ENCODE results near the gene ABI1. TPM values are rescaled to one million over a fixed set of nuclear protein-coding genes. Genes with fewer than 3 reads are reported as not detected.
A peak's percentile ranks its signal among the peaks of the same experiment; 100 is the strongest.

ABI1 gene
- total and polyA plus RNA-seq, 2 of the 13 experiments (the other 11 are each of a cell fraction or from before 2014, with no cell fraction given): 20.9 to 22.9 TPM

DNA sequence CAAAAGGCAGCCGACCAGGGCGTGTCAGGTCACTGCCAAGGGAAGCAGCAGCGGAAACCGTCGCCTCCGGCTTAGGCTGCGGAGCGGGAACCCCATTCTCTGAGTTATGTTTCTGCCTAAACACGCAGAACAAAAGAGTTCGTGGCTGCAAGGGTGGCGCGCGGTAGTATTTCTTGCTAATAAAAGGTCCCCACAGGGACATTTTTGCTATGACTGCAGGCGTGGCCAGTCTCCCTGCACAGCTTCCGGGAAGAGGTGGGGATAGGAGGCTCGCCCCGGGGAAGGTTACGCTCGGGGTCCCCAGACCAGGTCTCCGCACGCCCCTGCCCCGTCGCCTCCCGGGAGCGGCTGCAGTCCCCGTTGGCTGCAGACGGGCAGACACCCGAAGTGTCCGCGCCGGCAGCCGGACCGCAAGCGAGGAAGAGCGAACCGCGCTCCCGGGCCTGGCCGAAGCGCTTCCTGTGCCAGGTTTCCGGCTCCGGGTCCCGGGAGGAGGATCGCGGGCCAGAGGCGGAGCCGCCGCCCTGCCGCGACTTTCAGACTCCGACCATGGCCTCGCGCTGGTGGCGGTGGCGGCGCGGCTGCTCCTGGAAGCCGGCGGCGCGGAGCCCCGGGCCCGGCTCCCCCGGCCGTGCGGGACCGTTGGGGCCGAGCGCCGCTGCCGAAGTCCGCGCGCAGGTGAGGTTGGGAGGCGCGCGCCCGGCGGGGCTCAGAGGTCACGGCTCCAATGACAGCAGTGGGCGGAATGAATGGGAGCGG is 163.4 kb downstream of the ABI1 start, which contains the start of gene PDSS1 (continued):
- TF ChIP-seq ZNF225 (CRISPR knock-in tag; IDR thresholded peaks at IDR 0.05) (peak; percentile 70; the same call in 1 of the 2 replicates), ZBTB38 (CRISPR knock-in tag; IDR thresholded peaks at IDR 0.05) (no peak), MXI1 (IDR thresholded peaks at IDR 0.05; ENCODE audit: borderline replicate concordance, low read depth, low read length) (peak; percentile 97), SRY (CRISPR knock-in tag; IDR thresholded peaks at IDR 0.05) (peak; percentile 89), MAZ (IDR thresholded peaks at IDR 0.05; ENCODE audit: borderline replicate concordance, low read depth, low read length) (no peak), MAZ (CRISPR knock-in tag; IDR thresholded peaks at IDR 0.05; ENCODE audit: low read depth) (no peak), SCMH1 (CRISPR knock-in tag; IDR thresholded peaks at IDR 0.05; ENCODE audit: borderline replicate concordance) (no peak), GATAD2A (CRISPR knock-in tag; IDR thresholded peaks at IDR 0.05) (peak; percentile 5; the same call in 1 of the 2 replicates), ZNF138 (CRISPR knock-in tag; IDR thresholded peaks at IDR 0.05; ENCODE audit: low read depth) (no peak), FLYWCH1 (CRISPR knock-in tag; IDR thresholded peaks at IDR 0.05) (no peak)
- TF ChIP-seq, protein P1, sequence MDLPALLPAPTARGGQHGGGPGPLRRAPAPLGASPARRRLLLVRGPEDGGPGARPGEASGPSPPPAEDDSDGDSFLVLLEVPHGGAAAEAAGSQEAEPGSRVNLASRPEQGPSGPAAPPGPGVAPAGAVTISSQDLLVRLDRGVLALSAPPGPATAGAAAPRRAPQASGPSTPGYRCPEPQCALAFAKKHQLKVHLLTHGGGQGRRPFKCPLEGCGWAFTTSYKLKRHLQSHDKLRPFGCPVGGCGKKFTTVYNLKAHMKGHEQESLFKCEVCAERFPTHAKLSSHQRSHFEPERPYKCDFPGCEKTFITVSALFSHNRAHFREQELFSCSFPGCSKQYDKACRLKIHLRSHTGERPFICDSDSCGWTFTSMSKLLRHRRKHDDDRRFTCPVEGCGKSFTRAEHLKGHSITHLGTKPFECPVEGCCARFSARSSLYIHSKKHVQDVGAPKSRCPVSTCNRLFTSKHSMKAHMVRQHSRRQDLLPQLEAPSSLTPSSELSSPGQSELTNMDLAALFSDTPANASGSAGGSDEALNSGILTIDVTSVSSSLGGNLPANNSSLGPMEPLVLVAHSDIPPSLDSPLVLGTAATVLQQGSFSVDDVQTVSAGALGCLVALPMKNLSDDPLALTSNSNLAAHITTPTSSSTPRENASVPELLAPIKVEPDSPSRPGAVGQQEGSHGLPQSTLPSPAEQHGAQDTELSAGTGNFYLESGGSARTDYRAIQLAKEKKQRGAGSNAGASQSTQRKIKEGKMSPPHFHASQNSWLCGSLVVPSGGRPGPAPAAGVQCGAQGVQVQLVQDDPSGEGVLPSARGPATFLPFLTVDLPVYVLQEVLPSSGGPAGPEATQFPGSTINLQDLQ (CRISPR knock-in tag; IDR thresholded peaks at IDR 0.05): peak; percentile 88; the same call in 1 of the 2 replicates
- TF ChIP-seq, protein P2, sequence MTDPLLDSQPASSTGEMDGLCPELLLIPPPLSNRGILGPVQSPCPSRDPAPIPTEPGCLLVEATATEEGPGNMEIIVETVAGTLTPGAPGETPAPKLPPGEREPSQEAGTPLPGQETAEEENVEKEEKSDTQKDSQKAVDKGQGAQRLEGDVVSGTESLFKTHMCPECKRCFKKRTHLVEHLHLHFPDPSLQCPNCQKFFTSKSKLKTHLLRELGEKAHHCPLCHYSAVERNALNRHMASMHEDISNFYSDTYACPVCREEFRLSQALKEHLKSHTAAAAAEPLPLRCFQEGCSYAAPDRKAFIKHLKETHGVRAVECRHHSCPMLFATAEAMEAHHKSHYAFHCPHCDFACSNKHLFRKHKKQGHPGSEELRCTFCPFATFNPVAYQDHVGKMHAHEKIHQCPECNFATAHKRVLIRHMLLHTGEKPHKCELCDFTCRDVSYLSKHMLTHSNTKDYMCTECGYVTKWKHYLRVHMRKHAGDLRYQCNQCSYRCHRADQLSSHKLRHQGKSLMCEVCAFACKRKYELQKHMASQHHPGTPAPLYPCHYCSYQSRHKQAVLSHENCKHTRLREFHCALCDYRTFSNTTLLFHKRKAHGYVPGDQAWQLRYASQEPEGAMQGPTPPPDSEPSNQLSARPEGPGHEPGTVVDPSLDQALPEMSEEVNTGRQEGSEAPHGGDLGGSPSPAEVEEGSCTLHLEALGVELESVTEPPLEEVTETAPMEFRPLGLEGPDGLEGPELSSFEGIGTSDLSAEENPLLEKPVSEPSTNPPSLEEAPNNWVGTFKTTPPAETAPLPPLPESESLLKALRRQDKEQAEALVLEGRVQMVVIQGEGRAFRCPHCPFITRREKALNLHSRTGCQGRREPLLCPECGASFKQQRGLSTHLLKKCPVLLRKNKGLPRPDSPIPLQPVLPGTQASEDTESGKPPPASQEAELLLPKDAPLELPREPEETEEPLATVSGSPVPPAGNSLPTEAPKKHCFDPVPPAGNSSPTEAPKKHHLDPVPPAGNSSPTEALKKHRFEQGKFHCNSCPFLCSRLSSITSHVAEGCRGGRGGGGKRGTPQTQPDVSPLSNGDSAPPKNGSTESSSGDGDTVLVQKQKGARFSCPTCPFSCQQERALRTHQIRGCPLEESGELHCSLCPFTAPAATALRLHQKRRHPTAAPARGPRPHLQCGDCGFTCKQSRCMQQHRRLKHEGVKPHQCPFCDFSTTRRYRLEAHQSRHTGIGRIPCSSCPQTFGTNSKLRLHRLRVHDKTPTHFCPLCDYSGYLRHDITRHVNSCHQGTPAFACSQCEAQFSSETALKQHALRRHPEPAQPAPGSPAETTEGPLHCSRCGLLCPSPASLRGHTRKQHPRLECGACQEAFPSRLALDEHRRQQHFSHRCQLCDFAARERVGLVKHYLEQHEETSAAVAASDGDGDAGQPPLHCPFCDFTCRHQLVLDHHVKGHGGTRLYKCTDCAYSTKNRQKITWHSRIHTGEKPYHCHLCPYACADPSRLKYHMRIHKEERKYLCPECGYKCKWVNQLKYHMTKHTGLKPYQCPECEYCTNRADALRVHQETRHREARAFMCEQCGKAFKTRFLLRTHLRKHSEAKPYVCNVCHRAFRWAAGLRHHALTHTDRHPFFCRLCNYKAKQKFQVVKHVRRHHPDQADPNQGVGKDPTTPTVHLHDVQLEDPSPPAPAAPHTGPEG (CRISPR knock-in tag; IDR thresholded peaks at IDR 0.05): 0 out of 2 replicates have a peak, but pooled peaks have one; percentile 9
- TF ChIP-seq, protein P3, sequence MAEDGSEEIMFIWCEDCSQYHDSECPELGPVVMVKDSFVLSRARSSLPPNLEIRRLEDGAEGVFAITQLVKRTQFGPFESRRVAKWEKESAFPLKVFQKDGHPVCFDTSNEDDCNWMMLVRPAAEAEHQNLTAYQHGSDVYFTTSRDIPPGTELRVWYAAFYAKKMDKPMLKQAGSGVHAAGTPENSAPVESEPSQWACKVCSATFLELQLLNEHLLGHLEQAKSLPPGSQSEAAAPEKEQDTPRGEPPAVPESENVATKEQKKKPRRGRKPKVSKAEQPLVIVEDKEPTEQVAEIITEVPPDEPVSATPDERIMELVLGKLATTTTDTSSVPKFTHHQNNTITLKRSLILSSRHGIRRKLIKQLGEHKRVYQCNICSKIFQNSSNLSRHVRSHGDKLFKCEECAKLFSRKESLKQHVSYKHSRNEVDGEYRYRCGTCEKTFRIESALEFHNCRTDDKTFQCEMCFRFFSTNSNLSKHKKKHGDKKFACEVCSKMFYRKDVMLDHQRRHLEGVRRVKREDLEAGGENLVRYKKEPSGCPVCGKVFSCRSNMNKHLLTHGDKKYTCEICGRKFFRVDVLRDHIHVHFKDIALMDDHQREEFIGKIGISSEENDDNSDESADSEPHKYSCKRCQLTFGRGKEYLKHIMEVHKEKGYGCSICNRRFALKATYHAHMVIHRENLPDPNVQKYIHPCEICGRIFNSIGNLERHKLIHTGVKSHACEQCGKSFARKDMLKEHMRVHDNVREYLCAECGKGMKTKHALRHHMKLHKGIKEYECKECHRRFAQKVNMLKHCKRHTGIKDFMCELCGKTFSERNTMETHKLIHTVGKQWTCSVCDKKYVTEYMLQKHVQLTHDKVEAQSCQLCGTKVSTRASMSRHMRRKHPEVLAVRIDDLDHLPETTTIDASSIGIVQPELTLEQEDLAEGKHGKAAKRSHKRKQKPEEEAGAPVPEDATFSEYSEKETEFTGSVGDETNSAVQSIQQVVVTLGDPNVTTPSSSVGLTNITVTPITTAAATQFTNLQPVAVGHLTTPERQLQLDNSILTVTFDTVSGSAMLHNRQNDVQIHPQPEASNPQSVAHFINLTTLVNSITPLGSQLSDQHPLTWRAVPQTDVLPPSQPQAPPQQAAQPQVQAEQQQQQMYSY (CRISPR knock-in tag; IDR thresholded peaks at IDR 0.05): no peak
- TF ChIP-seq, protein P4, sequence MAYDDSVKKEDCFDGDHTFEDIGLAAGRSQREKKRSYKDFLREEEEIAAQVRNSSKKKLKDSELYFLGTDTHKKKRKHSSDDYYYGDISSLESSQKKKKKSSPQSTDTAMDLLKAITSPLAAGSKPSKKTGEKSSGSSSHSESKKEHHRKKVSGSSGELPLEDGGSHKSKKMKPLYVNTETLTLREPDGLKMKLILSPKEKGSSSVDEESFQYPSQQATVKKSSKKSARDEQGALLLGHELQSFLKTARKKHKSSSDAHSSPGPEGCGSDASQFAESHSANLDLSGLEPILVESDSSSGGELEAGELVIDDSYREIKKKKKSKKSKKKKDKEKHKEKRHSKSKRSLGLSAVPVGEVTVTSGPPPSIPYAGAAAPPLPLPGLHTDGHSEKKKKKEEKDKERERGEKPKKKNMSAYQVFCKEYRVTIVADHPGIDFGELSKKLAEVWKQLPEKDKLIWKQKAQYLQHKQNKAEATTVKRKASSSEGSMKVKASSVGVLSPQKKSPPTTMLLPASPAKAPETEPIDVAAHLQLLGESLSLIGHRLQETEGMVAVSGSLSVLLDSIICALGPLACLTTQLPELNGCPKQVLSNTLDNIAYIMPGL (CRISPR knock-in tag; IDR thresholded peaks at IDR 0.05; ENCODE audit: borderline replicate concordance in 1 of 2, low read depth in 1 of 2): peak in 1 of 2 experiments; percentile 32; a peak in 1 of 4 replicates
